RWPE2 (cell line): ENCODE results near the gene QRSL1.

Experiments
- ATAC-seq: fragments of 200-7000 bp; cut with Tn5 transposase; 3 replicates; pipeline ENCODE4 v1.9.1; 2021; ENCODE audit warnings: low read depth
- DNase-seq: peaks from one replicate; pipeline ENCODE4 v3.0.0-alpha.2; 2020; ENCODE audit warnings: low spot score
- H3K27ac ChIP-seq: fragments of 450-650 bp; 2 replicates; pipeline ENCODE4 v1.5.1; 2017; ENCODE audit warnings: mild to moderate bottlenecking; ENCODE audit not compliant: poor library complexity, severe bottlenecking
- H3K27me3 ChIP-seq: fragments of 250-450 bp; sonication (Bioruptor Pico); 2 replicates; pipeline ENCODE4 v1.5.1; 2021; ENCODE audit warnings: mild to moderate bottlenecking, moderate library complexity; ENCODE audit not compliant: insufficient read depth, poor library complexity, severe bottlenecking
- H3K36me3 ChIP-seq: fragments of 250-450 bp; sonication (Bioruptor Pico); 2 replicates; pipeline ENCODE4 v1.5.1; 2020; ENCODE audit warnings: low read depth, mild to moderate bottlenecking, moderate library complexity
- H3K4me1 ChIP-seq: fragments of 250-450 bp; sonication (Bioruptor Pico); 2 replicates; pipeline ENCODE4 v1.5.1; 2021; ENCODE audit warnings: mild to moderate bottlenecking, moderate library complexity; ENCODE audit not compliant: insufficient read depth, poor library complexity, severe bottlenecking
- H3K4me3 ChIP-seq: fragments of 250-450 bp; sonication (Bioruptor Pico); 2 replicates; pipeline ENCODE4 v1.5.1; 2021; ENCODE audit warnings: mild to moderate bottlenecking, moderate library complexity; ENCODE audit not compliant: severe bottlenecking
- H3K9me3 ChIP-seq: fragments of 250-450 bp; sonication (Bioruptor Pico); 2 replicates; pipeline ENCODE4 v1.5.1; 2021; ENCODE audit warnings: mild to moderate bottlenecking, moderate library complexity; ENCODE audit not compliant: severe bottlenecking
- CTCF ChIP-seq: fragments of 450-650 bp; IDR thresholded peaks from one replicate; pipeline ENCODE4 v1.5.1; 2017; ENCODE audit warnings: mild to moderate bottlenecking, moderate library complexity; ENCODE audit not compliant: poor library complexity, severe bottlenecking

The QRSL1 gene

GRCh38 chr6:106671651-106672050 is 42.3 kb downstream of the QRSL1 start:
- Histone ChIP-seq H3K27me3 (no peaks in the 10 kb centered on the region), H3K4me3 (no peak overlapping the region), H3K9me3 (no peaks in the 10 kb centered on the region), H3K27ac (no peak overlapping the region), H3K36me3 (no peaks in the 10 kb centered on the region), H3K4me1 (no peaks in the 10 kb centered on the region)
- ATAC-seq (no peak), DNase-seq (no peak)
- no peak for TF ChIP-seq CTCF

- no peak for ATAC-seq
- no peaks in the 10 kb centered on the region for H3K4me1 ChIP-seq
- H3K36me3 ChIP-seq, result no peaks in the 10 kb centered on the region
- H3K27me3 ChIP-seq, result no peaks in the 10 kb centered on the region
- no peak overlapping the region for H3K27ac ChIP-seq
- no peak for TF ChIP-seq CTCF
- no peak overlapping the region for H3K4me3 ChIP-seq
- no peaks in the 10 kb centered on the region for H3K9me3 ChIP-seq
- DNase-seq, result no peak
Observed at GRCh38 chr6:106674541-106675229, 45.3 kb downstream of the QRSL1 start.

GRCh38 chr6:106677282-106677681 is 47.9 kb downstream of the QRSL1 start:
- H3K4me3 ChIP-seq, result no peak overlapping the region
- DNase-seq (no peak), ATAC-seq (no peak)
- H3K36me3 ChIP-seq, result no peaks in the 10 kb centered on the region
- no peaks in the 10 kb centered on the region for H3K9me3 ChIP-seq
- H3K4me1 ChIP-seq, result no peaks in the 10 kb centered on the region
- no peak for TF ChIP-seq CTCF
- no peak overlapping the region for H3K27ac ChIP-seq
- H3K27me3 ChIP-seq, result no peaks in the 10 kb centered on the region

- no peaks in the 10 kb centered on the region for H3K4me1 ChIP-seq
- no peak for TF ChIP-seq CTCF
- no peaks in the 10 kb centered on the region for H3K36me3 ChIP-seq
- H3K9me3 ChIP-seq, result no peaks in the 10 kb centered on the region
- ATAC-seq (no peak), DNase-seq (no peak)
- no peak overlapping the region for H3K4me3 ChIP-seq
- no peak overlapping the region for H3K27ac ChIP-seq
- no peaks in the 10 kb centered on the region for H3K27me3 ChIP-seq
Observed at GRCh38 chr6:106684011-106684410, 54.6 kb downstream of the QRSL1 start.

- no peak overlapping the region for H3K27ac ChIP-seq
- peak; percentile 45; the same call in 2 of the 3 replicates for ATAC-seq
Observed at GRCh38 chr6:106685833-106686232, 56.5 kb downstream of the QRSL1 start.

More at GRCh38 chr6:106685833-106686232, 56.5 kb downstream of the QRSL1 start:
- H3K9me3 ChIP-seq, result no peaks in the 10 kb centered on the region
- H3K27me3 ChIP-seq, result no peaks in the 10 kb centered on the region
- H3K36me3 ChIP-seq, result no peaks in the 10 kb centered on the region
- no peak for TF ChIP-seq CTCF
- no peaks in the 10 kb centered on the region for H3K4me1 ChIP-seq
- no peak for DNase-seq
- H3K4me3 ChIP-seq, result no peak overlapping the region
